TTC549 (cell line): Measurements from ENCODE around the gene RXYLT1.
"Not testable (repeated sequence)": the region's sequence is repeated elsewhere in the genome, so short reads cannot be mapped to it uniquely, and the experiment has no call there.

Experiments
- FAIRE-seq: peaks from 2 replicates; lab custom pipeline; 2012; peaks lifted over from hg19 to GRCh38; lab: Jason Lieb, UNC

The RXYLT1 gene

DNA sequence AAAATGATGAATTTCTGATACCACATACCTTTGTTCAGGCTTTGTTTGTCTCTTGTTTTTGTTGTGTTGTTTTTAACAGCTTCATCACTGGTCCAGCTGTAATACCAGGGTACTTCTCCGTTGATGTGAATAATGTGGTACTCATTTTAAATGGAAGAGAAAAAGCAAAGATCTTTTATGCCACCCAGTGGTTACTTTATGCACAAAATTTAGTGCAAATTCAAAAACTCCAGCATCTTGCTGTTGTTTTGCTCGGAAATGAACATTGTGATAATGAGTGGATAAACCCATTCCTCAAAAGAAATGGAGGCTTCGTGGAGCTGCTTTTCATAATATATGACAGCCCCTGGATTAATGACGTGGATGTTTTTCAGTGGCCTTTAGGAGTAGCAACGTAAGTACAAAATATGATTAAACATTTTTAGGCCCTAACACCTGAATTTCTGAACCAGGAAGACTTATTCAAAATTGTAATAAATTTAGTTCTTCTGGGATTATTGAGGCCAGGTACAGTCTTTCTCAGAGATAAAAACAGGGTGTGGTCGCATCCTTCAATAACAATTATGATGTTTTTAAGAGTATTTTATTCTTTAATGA, 22.4 kb downstream of the RXYLT1 start:
- peak; percentile 80 for FAIRE-seq

DNA sequence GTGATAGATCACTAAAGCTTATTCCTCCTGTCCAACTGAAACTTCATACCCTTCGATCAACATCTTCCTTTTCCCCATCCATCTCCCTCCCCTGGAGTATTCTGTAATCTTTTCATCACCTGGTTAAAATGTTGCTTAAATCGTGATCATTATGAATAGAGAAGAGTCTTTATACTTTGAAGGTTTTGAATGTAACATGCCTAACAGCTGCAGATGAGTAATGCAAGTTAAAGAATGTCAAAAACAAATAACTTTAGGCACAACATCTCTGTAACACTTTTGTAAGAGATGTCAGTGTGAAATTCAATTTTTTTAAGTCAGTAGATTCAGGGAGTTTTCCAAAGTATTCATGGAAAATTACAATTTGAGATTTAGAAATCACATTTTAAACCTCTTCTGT, 25.0 kb downstream of the RXYLT1 start:
- FAIRE-seq, result no peak

DNA sequence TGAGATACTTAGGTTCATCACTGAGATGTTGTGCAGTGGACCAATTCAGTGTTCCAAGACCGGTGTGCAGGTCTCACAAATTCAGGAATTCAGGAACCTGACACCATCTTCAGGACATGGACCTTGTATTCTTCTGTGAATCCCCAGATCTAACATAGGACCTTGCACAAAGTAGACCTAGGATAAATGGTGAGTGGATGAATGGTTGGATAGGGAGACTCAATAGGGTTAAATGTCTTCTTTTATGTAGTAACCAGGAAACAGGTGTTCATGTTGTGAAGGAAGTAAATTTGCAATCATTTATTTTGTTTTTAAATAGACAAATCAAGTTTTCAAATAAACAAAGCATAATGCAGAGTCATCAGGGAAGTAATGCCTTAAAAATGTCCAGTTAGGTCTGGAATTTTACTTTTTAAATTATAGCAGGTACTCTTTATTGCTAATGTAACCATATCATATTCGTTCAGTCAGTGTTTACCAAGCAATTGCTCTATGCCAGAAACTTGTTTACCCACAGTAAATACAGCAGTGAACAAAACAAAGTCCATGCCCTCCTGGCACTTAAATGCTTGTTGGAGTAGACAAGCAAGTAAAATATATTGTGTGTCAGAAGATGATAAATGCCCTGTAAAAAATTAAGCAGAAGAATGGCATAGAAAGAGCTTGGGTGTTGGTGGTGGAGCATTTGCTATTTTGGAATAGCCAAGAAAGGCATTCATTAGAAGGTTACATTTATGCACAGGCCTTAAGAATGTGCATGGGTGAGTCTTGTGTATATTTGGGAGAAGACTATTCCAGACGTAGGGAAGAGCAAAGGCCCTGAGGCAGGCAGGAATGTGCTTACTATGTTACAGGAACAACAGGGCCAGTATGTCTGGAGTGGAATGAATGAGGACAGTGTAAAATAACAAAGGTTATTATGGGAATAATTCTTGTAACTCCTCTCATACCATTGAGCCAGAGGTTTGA, 26.3 kb downstream of the RXYLT1 start:
- FAIRE-seq, result no peak

DNA sequence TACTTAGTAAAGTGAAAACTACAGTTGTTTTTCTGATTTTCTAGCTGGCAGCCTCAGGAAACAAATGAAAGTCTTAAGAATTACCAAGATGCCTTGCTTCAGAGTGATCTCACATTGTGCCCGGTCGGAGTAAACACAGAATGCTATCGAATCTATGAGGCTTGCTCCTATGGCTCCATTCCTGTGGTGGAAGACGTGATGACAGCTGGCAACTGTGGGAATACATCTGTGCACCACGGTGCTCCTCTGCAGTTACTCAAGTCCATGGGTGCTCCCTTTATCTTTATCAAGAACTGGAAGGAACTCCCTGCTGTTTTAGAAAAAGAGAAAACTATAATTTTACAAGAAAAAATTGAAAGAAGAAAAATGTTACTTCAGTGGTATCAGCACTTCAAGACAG, 28.9 kb downstream of the RXYLT1 start:
- FAIRE-seq, result no peak

DNA sequence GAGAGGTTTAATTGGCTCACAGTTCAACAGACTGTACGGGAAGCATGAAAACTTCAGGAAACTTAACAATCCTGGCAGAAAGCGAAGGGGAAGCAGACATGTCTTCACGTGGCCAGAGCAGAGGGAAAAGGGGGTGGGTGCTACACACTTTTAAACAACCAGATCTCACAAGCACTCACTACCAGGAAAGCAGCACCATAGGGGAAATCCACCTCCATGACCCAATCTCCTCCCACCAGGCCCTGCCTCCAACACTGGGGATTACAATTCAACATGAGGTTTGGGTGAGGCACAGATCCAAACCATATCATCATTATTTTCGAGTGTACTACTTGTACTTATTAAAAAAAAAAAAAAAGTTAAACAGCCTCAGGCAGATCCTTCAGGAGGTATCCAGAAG, 29.9 kb downstream of the RXYLT1 start:
- no peak for FAIRE-seq

DNA sequence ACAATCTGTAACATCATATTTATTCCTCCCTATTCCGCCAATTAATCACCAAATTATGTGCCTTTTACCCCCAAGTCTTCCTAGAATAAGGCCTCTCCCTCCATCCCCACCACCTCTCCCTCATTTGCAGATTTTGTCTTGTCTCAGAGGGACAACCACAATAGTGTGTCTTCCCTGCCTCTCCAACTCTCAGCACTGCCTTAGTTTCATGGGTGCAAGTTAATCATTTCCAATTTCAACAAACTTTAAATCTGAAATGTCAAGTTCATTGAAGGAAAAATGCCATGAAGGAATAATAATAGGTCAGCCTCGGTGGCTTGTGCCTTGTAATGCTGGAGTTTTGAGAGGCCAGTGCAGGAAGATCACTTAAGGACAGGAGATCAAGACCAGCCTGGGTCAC, 31.6 kb downstream of the RXYLT1 start:
- FAIRE-seq, result no peak

DNA sequence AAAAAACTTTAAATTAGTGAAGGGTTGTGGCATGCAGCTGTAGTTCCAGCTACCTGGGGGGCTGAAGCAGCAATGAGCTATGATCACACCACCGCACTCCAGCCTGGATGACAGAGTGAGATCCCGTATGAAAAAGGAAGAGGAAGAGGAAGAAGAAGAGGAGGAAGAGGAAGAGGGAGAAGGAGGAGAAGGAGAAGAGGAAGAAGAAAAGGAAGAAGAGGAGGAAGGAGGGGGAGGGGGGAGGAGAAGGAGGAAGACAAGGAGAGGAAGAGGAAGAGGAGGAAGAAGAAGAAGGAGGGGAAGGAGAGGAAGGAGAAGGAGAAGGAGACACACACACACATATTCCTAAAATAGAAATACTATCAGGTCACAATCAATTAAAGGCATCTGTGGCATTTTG, 32.0 kb downstream of the RXYLT1 start:
- FAIRE-seq, result no peak

DNA sequence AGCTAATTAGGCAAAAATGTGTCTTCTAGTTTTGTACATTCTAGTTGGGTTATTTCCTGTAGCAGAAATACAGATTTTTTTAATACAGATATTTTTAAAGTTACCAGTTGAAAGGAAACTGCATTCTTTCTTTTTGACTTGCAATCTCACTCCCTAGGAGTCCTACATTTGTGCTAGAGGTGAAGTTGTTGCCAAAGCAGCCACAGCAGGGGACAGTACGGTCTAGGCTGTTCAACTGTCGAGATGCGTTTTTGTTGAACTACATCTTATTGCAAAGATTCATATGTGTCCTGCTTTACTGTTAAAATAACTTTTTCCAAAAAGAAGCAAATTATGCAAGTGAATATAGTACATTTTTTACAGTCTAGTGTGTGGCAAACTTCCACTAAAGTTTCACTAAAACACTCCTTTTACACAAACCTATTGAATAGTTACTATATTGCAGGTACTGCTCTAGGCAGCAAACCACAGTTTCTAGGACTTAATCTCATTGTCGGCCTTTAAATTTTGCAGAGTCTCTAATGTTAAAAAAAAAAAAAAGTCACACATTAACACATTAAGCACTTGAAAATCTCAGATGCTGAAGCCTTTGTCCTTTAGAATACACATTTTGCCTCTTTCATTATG, 34.5 kb downstream of the RXYLT1 start:
- FAIRE-seq, result no peak

DNA sequence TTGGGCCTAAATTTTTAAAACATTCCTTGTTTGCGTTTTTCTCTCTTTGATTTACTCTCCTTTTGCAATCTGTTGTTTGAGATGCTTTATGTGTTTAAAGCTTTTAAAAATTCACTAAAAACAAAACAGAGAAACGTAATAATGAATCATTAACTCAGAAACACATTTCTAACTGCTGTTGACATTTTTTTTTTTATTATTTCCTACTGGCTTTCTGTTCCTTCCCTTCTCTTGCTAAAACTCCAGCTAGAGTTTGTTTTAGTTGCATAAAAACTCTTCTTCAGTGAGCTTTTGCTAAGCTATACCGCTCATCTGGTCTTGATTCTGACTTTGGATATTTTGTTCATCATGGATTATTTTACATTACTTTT, 35.8 kb downstream of the RXYLT1 start:
- FAIRE-seq, result no peak

DNA sequence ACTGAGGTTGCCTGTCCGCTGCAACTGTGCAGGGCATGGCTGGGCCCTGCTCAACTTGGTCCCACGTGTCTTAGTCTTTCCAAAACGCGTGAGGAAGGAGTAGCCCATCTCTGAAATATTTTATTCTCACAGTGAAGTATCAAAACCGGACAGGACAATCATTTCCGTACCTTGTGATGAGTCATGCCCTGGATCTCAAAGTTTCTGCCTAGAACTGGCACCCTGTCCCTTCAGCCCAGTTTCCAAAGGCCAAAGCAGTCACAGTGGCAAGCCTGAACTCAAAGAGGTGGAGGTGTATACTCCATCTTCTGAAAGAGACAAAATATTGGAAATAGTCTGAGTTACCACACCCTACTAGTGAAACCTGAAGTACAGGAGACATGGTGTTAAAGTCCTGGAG, 36.3 kb downstream of the RXYLT1 start:
- no peak for FAIRE-seq

DNA sequence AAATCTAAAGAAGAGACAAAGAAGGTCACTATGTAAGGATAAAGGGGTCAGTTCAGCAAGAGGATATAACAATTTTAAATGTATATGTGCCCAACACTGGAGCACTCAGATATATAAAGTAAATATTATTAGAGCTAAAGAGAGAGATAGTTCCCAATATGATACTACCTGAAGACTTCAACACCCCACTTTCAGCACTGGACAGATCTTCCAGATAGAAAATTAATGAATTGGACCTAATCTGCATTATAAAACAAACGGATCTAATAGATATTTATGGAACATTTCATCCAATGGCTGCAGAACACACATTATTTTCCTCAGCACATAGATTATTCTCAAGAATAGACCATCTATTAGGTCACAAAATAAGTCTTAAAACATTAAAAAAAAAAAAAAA, 40.7 kb downstream of the RXYLT1 start:
- no peak for FAIRE-seq

DNA sequence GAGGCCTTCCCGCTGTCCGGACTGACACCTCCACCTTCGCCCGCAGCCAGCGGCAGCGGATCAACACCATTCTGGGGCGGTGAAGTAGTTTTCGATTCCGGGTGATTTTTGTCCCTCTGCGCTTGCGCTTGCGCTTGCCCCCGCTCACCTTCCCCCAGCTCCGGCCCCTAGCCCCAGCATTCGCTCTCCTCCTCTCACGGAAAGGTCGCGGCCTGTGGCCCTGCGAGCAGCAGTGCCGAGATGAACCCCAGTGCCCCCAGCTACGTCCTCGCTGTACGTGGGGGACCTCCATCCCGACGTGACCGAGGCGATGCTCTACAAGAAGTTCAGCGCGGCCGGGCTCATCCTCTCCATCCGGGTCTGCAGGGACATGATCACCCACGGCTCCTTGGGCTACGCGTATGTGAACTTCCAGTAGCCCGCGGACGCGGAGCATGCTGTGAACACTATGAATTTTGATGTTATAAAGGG, 42.1 kb downstream of the RXYLT1 start:
- FAIRE-seq, result no peak

DNA sequence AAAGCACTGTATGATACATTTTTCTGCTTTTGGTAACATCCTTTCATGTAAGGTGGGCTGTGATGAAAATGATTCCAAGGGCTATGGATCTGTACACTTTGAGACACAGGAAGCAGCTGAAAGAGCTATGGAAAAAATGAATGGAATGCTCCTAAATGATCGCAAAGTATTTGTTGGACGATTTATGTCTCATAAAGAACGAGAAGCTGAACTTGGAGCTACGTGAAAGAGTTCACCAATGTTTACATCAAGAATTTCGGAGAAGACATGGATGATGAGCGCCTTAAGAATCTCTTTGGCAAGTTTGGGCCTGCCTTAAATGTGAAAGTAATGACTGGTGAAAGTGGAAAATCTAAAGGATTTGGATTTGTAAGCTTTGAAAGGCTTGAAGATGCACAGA, 42.6 kb downstream of the RXYLT1 start:
- FAIRE-seq, result no peak

DNA sequence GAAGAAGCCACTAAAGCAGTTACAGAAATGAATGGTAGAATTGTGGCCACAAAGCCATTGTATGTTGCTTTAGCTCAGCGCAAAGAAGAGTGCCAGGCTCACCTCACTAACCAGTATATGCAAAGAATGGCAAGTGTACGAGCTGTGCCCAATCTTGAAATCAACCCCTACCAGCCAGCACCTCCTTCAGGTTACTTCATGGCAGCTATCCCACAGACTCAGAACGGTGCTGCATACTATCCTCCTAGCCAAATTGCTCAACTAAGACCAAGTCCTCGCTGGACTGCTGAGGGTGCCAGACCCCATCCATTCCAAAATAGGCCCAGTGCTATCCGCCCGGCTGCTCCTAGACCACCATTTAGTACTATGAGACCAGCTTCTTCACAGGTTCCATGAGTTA, 43.3 kb downstream of the RXYLT1 start:
- no peak for FAIRE-seq

DNA sequence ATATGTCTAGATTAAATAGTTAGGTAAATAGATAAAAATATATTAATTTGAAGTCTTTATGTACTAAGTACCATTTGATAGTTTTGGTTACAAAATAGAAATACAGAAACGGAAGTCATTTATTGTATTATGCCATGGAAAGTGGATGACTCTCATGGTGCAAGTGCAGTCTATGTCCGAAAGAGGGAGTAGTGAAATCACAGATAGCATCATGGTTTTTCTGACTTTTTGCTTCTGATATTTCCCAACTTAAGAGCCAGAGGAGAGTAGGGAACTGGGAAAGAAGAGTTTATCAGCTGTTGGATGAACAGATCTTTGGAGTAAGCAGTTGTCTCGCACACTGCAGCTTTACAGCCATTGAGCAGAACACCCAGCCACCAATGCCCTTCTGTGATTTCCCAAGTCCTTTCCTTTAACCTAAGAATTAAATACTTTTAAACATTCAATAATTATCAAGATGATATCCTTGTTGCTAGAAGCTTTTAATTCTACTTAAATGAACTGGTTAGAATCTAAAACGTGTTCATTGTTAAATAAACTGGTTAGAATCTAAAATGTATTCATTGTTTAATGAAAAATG, 46.4 kb downstream of the RXYLT1 start:
- peak; percentile 90 for FAIRE-seq

DNA sequence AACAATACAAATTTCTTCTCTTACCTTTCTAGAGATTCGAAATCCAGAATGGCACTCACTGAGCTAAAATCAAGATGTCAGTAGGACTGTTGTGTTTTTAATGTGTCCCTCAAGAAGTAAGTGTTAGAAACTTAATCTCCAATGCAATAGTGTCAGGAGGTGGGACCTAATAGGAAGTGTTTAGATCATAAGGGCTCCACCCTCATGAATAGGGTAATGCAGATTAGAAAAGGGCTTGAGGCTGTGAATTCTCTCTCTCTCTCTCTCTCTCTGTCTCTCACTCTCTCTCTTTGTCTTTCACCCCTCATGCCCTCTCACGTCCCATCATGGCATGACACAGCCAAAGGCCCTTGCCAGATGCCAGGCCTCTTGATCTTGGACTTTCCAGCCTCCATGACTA, 49.2 kb downstream of the RXYLT1 start:
- FAIRE-seq, result no peak

DNA sequence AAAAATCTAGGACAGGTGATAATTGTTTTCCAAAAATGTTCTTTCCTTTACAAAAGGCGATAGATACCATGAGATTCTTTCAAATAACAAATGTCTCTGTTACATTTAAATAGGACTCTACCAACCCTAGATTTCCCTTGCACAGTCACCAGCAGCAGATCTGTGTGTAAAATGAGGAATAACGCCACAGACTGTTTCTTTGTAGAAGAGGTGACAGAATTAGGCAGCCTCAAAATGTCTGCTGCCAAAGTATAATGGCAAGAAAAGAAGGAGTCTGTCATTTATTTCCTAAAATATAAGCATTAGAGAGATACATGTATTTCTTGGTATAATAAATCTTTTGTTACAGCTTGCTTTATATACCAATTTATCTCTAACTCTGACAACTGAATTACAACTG, 56.3 kb downstream of the RXYLT1 start:
- FAIRE-seq, result no peak

DNA sequence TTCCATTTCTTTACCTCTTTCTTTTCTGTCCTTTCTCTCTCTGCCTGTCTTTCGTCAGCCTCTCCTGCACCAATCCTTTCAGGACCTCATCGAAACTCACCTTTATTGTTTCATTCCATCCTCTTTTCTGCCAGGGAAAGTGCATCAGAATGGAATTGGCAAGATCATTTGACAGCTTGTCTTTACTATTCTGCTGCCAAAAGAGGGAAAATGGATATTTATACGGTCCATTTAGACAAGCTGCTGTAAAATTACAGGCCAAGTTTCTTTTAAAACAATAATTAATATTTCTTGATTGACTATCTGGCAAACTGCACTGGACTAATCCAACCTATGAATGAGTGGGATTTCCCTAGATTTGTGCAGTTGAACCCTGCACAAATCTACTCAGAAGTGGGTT, 57.2 kb downstream of the RXYLT1 start:
- FAIRE-seq, result no peak

DNA sequence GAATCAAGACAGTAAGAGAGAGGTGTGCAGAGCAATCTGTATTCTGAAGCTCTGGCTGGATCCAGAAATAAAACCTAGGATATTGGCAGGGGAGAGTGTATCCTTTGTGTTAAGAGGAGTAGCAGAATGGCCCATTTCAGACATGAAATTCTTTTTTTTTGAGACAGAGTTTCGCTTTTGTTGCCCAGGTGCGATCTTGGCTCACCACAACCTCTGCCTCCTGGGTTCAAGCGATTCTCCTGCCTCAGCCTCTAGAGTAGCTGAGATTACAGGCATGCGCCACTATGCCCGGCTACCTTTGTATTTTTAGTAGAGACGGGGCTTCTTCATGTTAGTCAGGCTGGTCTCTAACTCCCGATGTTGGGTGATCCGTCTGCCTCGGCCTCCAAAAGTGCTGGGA, 58.7 kb downstream of the RXYLT1 start:
- FAIRE-seq, result no peak

DNA sequence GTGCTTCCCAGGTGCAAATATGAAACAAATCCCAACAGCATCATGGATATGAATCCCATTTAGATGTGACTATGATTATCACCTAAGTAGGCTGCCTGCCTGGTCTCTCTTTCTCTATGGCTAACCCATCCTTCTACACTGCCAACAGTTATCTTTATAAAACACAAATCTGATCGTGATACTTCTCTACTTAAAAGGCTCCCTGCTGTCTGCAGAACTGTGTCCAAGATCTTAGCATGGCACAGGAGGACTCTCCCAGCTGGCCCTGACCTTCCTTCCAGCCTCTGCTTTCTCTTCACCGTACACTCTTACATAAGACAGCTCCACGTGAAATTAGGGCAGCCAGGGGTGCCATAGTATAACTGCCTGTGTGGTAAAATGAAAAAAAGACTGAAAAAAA, 61.3 kb downstream of the RXYLT1 start:
- FAIRE-seq, result no peak

DNA sequence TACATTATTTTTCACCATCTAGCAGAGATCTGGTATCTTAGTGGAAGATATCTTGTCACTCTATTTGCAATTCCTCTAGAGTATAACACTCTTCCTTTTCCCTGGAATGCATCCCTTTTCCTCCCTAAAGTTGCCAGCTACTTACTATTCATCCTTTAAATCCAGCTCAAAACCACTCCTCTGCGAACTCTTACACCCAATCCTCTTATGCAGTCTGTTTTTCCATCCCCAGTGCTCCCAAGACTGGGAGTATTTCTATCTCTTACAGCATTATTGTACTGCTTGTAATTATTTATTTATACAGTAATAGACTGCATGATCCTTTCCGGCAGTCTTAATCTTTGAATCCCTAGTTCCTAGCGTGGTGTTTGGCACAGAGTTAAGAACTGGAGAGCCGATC, 61.9 kb downstream of the RXYLT1 start:
- FAIRE-seq, result no peak

DNA sequence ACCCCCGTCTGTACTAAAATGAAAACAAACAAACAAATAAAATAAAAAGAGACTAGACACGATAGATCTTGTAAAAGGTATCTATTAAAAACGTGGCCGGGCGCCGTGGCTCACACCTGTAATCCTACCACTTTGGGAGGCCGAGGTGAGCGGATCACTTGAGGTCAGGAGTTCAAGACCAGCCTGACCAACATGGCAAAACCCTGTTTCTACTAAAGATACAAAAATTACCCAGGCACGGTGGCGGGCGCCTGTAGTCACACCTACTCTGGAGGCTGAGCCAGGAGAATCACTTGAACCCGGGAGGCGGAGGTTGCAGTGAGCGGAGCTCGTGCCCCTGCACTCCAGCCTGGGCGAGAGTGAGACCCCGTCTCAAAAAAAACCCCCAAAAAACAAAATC, 63.0 kb downstream of the RXYLT1 start:
- FAIRE-seq, result not testable (repeated sequence)

DNA sequence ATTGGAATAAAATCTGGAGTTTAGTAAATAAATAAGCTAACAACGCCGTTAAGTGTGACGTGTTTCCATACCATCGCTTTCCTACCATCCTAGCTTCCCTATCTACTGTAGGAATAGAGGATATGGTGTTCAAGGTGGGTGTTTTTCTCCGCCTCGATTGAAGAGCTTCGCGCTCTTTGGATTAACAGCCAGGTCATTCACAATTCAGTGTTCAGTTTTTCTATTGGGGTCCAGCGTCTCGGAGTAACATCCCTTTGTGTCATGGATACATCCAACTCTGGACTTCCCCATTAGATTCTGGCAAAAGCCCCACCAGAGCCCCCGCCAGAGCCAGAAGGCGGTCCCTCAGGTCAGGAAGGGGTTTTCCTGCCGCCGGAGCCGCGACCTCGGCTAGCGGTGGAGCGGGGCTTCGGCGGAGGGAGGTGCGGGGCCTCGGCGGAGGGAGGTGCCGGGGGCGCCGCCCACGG, 63.6 kb downstream of the RXYLT1 start:
- FAIRE-seq, result no peak
